COLO829 (cell line): Measurements from ENCODE around the gene ENTPD6.

ENCODE experiments used
- DNase-seq: peaks from one replicate; pipeline ENCODE4 v3.0.0; 2012; ENCODE audit warnings: low spot score

ENTPD6 gene

GRCh38 chr20:25242231-25242630, 46.7 kb downstream of the ENTPD6 start:
- DNase-seq = no peak

DNA sequence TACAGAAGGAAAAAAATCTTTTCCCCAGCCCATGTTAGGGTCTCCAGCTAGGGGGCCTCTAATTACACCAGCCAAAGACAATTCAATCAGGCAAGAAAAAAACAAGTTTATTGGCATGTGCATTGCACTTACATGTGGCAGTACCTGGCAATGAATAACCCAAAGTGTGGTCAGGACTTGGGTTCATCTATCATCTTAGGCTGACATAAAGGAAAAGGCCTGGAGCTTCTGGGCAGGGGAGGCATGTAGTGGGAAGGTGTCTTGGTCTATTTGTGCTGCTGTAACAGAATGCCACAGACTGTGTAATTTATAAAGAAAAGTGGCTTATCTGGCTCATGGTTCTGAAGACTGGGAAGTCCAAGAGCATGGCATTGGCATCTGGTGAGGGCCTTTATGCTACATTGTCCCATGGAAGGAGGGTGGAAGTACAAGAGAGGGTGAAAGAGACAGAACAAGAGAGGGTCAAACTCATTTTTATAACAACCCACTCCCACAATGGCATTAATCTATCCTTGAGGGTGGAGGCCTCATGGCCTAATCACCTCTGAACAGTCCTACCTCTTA, 48.0 kb downstream of the ENTPD6 start:
- DNase-seq = no peak

GRCh38 chr20:25244976-25245375, 49.5 kb downstream of the ENTPD6 start:
- DNase-seq = no peak

- no peak for DNase-seq
These were observed 49.9 kb downstream of the ENTPD6 start for GRCh38 chr20:25245461-25245860.

- no peak for DNase-seq
These were observed 50.9 kb downstream of the ENTPD6 start for GRCh38 chr20:25246182-25246999.

GRCh38 chr20:25247000-25247517, 51.5 kb downstream of the ENTPD6 start:
- DNase-seq = no peak

- no peak for DNase-seq
These were observed 52.0 kb downstream of the ENTPD6 start for GRCh38 chr20:25247518-25247955.

GRCh38 chr20:25247956-25248785, 52.7 kb downstream of the ENTPD6 start, which contains the start of gene PYGB:
Gene PYGB (plus strand): TSS chr20:25248085. CDS start chr20:25248179, 94 bp downstream.
- DNase-seq = peak; percentile 96

- no peak for DNase-seq
These were observed 53.3 kb downstream of the ENTPD6 start for GRCh38 chr20:25248786-25249172.

- no peak for DNase-seq
These were observed 53.9 kb downstream of the ENTPD6 start for GRCh38 chr20:25249198-25249931.

GRCh38 chr20:25250508-25250907, 55.0 kb downstream of the ENTPD6 start:
- no peak for DNase-seq

DNA sequence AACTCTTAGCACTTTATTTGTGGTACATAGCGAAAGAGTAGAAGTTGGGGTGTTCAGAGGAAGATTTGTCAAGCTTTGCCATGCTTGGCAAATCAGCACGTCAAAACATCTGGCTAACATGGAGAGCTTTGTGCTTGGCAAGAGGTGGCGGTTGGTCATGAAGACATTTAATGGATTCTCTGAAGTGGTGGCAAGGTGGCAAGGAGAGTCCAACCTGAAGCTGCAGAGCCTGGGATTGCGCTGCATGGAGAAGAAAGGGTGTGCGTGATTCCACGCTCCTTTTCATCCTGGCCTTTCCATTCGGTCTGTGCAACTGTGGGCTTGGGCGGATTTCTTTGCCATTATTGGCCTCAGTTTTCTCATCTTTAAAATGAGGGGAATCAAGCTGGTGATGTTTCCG, 55.5 kb downstream of the ENTPD6 start:
- no peak for DNase-seq

GRCh38 chr20:25251558-25251957, 56.0 kb downstream of the ENTPD6 start:
- no peak for DNase-seq

DNA sequence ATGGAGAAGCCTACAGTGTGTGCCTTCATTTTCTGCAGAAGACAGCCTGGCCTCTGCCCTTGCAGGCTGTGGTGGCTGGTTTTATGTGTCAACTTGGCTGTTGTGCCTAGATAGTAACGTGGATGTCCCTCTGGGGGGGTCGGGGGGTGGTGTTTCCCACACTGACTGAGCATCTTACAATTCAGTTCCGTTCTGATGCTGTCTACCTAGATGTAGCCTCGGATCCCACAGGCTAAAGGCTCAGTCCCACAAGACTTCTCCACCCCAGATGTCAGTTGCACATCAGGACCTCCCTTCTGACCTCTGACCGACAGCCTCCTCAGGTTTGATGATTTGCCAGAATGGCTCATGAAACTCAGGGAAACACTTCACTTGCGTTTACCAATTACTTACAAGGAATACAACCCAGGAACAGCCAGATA, 56.7 kb downstream of the ENTPD6 start:
- DNase-seq = no peak

- no peak for DNase-seq
These were observed 57.3 kb downstream of the ENTPD6 start for GRCh38 chr20:25252686-25253421.

GRCh38 chr20:25253606-25254275, 58.2 kb downstream of the ENTPD6 start:
- no peak for DNase-seq

- no peak for DNase-seq
These were observed 59.1 kb downstream of the ENTPD6 start for GRCh38 chr20:25254571-25254970.

DNA sequence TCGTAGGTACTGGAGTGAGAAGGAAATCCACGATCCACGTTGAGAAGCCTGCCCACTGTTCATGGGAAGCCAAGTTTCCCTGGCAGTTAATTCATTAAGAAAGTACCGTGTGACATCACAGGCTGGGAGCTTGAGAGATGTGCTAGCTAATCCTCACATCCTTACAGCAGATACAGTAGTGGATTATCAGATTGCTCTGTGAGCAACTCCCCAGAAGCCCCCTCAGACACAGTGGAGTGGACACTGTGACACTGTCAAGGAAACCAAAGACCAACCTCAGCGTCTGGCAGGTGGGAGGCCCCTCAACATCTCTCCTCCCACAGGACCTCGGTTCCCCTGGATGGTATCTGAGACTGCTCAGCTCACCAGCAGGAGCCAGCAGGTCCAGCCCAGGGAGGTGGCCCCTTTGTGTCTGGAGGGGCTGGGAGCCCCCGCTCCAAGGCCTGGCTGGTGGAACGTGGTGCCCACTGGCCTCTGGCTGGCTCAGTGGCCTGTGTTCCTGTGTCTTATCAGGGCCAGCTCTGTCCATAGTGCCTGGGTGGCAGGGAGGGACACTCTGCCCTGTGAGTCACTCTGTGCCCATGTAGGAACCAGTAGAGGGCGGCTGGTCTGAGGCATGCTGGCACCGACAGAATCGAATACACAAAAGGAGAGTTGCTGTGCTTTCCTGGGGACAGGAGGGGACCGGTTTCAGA, 59.6 kb downstream of the ENTPD6 start:
- DNase-seq = no peak

GRCh38 chr20:25256226-25256859, 60.8 kb downstream of the ENTPD6 start:
- DNase-seq = no peak
